GM15510 (cell line): ENCODE data around the gene SPC24.

Experiments used
- POLR2A ChIP-seq: IDR thresholded peaks from 3 replicates; pipeline ENCODE4 v1.6.1; 2011; ENCODE audit warnings: borderline replicate concordance; ENCODE audit not compliant: insufficient read length; ENCODE audit errors: extremely low read depth

Gene SPC24

GRCh38 chr19:11154683-11155047, 917 bp downstream of the SPC24 start:
- TF ChIP-seq POLR2A: no peak

GRCh38 chr19:11152318-11153062, 3.1 kb downstream of the SPC24 start:
- TF ChIP-seq POLR2A: no peak

- TF ChIP-seq POLR2A: no peak
These were observed 4.4 kb downstream of the SPC24 start for GRCh38 chr19:11151181-11151580.

DNA sequence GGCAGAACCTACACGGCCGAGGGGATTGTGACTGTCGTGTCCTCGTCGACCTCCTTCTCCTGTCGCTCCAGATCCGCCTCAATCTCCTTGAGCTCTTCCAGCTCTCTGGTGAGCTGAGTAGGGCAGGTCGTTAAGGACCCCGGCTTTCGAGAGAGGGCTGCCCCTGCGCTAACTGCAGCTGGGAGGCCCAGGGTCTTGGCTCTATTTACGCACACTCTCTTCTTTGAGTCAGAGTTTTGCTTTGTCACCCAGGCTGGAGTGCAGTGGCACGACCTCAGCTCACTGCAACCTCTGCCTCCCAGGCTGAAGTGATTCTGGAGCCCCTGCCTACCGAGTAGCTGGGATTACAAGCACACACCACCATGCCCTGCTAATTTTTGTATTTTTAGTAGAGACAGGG, 7.6 kb downstream of the SPC24 start:
- no peak for TF ChIP-seq POLR2A

- no peak for TF ChIP-seq POLR2A
These were observed 10.1 kb downstream of the SPC24 start for GRCh38 chr19:11145536-11145924.

- no peak for TF ChIP-seq POLR2A
These were observed 12.9 kb downstream of the SPC24 start for GRCh38 chr19:11142528-11143171.

DNA sequence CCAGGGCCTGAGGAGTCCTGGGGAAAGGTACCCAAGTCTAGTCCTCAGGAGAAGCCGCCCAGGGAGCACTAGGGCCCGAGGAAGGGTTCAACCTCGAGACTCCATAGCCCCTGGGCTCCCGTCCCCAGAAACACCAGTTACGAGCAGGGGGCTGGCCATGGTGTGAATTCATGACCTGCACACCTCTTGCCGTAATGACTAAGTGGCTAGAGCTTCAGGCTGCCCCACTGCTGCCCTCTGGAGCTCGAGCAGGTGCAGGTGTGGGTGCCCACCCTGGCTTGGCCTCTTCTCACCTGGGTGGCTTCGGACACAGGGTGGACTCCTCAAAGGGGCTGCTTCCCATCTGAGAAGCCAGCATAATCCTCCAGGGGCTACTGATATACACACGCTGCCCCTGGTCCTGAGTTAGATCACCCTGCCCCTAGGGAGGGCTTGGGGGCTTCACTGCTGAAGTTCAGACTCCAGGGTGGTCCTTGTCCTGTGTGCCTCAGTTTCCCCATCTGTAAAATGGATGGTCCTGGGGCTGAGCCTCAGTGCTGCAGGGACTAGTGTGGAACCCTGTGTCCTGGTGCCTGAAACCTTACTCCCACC, 13.6 kb downstream of the SPC24 start:
- no peak for TF ChIP-seq POLR2A

DNA sequence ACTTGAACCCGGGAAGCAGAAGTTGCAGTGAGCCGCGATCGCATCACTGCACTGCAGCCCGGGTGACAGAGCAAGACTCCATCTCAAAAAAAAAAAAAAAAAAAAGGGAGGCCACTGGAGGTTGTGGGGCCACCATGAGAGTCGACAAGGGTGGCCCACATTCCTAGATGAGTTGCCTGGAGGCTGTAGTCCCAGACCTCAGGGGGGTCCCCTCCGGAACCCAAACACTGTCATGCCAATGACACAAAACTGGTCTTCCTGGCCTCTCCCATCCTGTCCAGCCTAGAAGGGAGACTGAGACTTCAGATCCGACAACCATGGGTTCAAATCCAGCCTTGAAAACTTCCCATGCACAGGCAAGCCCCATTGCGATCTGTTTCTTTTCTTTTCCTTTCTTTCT, 14.7 kb downstream of the SPC24 start:
- TF ChIP-seq POLR2A: no peak

DNA sequence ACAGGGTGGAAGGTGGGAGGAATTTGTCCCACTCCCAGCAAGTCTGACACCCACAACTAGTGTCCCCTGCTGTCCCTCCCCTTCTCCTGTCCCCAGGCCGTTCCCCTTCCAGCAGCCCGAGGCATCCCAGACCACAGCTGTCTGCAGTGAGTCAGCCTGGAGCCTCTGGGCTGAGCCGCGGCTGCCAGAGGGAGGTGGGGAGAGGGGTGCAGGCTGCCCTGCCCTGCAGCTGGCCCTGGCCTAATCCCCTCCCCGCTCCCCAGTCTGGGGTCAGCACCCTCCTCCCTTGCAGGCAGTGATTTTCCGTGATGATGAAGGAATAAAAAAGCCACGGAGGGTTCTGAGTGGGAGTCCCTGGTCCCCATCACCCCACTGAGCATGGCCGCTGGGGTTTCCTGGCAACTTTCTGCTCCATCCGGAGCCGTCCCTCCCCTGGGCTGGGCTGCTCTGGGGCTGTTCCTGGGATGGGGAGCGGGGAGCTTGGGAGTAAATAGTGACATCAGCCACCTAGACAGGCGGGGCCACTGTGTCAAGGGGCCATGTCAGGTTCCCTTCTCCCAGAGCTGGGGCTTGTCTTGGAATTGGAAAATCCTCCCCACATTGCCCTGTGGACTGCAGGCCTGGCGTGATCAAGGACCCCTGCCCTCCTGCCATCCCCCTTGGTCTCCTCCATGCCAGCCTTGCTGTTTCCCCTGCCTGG, 16.8 kb downstream of the SPC24 start:
- TF ChIP-seq POLR2A: no peak

DNA sequence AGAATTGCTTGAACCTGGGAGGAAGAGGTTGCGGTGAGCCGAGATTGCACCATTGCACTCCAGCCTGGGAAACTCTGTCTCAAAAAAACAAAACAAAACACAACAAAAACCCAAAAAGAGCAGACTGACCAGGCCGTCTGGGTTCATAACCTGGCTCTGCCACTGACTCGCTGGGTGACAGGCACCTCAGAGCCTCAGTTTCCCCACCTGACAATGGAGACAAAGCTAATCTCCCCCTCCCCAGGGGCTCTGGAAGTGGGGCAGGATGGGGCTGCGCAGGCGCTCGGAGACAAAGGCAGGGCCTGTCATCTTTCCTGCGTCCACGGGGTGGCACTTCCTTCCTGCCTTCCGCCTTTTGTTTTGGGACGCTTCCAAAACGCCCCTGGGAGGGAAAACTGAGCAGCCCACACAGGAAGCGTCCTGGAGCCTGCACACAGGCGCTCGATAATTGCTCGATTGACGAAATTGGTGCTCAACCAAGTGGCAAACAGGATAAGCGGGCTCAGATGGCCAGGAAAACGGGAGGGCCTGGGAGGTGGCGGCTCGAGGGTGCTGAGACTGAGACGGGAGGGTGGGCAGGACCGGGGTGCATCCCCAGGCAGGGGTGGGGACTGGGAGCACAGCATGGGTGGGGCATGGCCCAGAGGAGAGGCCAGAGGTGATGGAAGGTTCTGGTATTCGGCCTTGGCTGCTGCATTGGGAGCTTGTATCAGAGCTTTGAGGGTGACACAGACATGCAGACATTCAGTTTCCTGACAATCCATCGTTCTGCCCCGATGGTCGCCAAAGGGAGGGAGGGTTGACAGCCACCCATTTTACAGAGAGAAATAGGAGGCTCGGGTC, 17.8 kb downstream of the SPC24 start:
- TF ChIP-seq POLR2A: no peak

GRCh38 chr19:11136400-11137101, 19.0 kb downstream of the SPC24 start:
- TF ChIP-seq POLR2A: no peak

DNA sequence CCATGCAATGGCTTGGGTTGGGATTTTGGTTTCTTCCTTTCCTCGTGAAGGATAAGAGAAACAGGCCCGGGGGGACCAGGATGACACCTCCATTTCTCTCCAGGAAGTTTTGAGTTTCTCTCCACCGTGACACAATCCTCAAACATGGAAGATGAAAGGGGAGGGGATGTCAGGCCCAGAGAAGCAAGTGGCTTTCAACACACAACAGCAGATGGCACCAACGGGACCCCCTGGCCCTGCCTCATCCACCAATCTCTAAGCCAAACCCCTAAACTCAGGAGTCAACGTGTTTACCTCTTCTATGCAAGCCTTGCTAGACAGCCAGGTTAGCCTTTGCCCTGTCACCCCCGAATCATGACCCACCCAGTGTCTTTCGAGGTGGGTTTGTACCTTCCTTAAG, 24.1 kb downstream of the SPC24 start:
- TF ChIP-seq POLR2A: no peak

GRCh38 chr19:11130824-11131455, 24.6 kb downstream of the SPC24 start:
- no peak for TF ChIP-seq POLR2A

DNA sequence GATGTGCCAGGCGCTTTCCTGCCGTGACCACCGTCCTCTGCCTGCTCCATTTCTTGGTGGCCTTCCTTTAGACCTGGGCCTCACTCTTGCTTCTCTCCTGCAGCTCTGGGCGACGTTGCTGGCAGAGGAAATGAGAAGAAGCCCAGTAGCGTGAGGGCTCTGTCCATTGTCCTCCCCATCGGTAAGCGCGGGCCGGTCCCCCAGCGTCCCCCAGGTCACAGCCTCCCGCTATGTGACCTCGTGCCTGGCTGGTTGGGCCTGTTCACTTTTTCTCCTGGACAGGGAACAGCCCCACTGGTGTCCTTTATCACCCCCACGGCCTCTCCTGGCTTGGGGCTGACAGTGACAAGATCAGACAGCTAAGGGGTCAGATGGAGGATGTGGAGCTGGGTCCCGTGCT, 27.7 kb downstream of the SPC24 start:
- no peak for TF ChIP-seq POLR2A

- no peak for TF ChIP-seq POLR2A
These were observed 29.4 kb downstream of the SPC24 start for GRCh38 chr19:11125994-11126685.
